Gastrocnemius medialis (tissue), 4 donors: ENCODE measurements around the gene XRCC3.

ENCODE experiments used
- POLR2A ChIP-seq, 2 donors: fragments of 450-650 bp; IDR thresholded peaks; one replicate each; pipeline ENCODE4 v1.6.1; 2017; ENCODE audit warnings: antibody characterized with exemption in 2 of 2, mild to moderate bottlenecking in 2 of 2, moderate library complexity in 2 of 2
- TF ChIP-seq, protein P1 (sequence below), 5 experiments: fragments of 450-650 bp in 3 of 5; fragments of 200-600 bp in 2 of 5; sonication (generic) in 2 of 5; IDR thresholded peaks in 4 of 5; conservative IDR thresholded peaks in 1 of 5; 1 replicate in 4 of 5; 2 replicates in 1 of 5; pipeline ENCODE4 v1.5.1; 2016 to 2019; ENCODE audit warnings: antibody characterized with exemption in 5 of 5, mild to moderate bottlenecking in 3 of 5, moderate library complexity in 3 of 5

GRCh38 chr14:103749452-103749851, 34.2 kb upstream of the XRCC3 start:
- no peak for TF ChIP-seq POLR2A (IDR thresholded peaks at IDR 0.05)
- TF ChIP-seq, protein P1, sequence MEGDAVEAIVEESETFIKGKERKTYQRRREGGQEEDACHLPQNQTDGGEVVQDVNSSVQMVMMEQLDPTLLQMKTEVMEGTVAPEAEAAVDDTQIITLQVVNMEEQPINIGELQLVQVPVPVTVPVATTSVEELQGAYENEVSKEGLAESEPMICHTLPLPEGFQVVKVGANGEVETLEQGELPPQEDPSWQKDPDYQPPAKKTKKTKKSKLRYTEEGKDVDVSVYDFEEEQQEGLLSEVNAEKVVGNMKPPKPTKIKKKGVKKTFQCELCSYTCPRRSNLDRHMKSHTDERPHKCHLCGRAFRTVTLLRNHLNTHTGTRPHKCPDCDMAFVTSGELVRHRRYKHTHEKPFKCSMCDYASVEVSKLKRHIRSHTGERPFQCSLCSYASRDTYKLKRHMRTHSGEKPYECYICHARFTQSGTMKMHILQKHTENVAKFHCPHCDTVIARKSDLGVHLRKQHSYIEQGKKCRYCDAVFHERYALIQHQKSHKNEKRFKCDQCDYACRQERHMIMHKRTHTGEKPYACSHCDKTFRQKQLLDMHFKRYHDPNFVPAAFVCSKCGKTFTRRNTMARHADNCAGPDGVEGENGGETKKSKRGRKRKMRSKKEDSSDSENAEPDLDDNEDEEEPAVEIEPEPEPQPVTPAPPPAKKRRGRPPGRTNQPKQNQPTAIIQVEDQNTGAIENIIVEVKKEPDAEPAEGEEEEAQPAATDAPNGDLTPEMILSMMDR (IDR thresholded peaks at IDR 0.05 in 4 of 5, conservative IDR thresholded peaks at IDR 0.05 in 1 of 5) = no peak
